ENCODE results near the gene IFITM1.

Gene IFITM1

GRCh38 chr11:335779-336658, 22.2 kb downstream of the IFITM1 start:
- peaks cover 7% of the 10 kb centered on the region for H3K4me1 ChIP-seq (ENCODE audit: control insufficient read depth, low read depth, low read length)
- H3K18ac ChIP-seq (ENCODE audit: low read length): peak overlapping the region; percentile 41
- H4K5ac ChIP-seq (ENCODE audit: low read length): no peak overlapping the region
- H3K4ac ChIP-seq (ENCODE audit: low read depth, low read length): peak overlapping the region; percentile 58
- H3K4me2 ChIP-seq (ENCODE audit: low read length): no peak overlapping the region
- no peaks in the 10 kb centered on the region for H3K27me3 ChIP-seq (ENCODE audit: insufficient read depth, low read length, poor library complexity)
- no peaks in the 10 kb centered on the region for H3K79me1 ChIP-seq (ENCODE audit: low read length)
- peak overlapping the region; percentile 46 for H3K56ac ChIP-seq (ENCODE audit: low read length)
- H2BK15ac ChIP-seq (replicated peaks; ENCODE audit: low read depth): no peak overlapping the region
- peak overlapping the region; percentile 85 for H2BK5ac ChIP-seq (ENCODE audit: low read length)
- H3K4me3 ChIP-seq (ENCODE audit: low read length): no peak overlapping the region
- no peaks in the 10 kb centered on the region for H3K79me2 ChIP-seq (ENCODE audit: control insufficient read depth, insufficient read depth, low read length)
- peak overlapping the region; percentile 69 for H2BK120ac ChIP-seq (ENCODE audit: low read depth, low read length)
- no peak overlapping the region for H3K23ac ChIP-seq (ENCODE audit: low read length)
- no peaks in the 10 kb centered on the region for H3K36me3 ChIP-seq (ENCODE audit: control insufficient read depth, insufficient read depth, low read length)
- no peak overlapping the region for H2AK5ac ChIP-seq (ENCODE audit: low read length)
- WGBS (ENCODE audit: extremely low coverage, insufficient coverage, low lambda C conversion rate): no CpG with 5 or more reads among the region's 15 CpGs
- peak overlapping the region; percentile 6 for H3K9ac ChIP-seq (ENCODE audit: low read length)
- H4K8ac ChIP-seq (ENCODE audit: low read depth, low read length): no peak overlapping the region
- DNase-seq: no peak
- H3K27ac ChIP-seq (ENCODE audit: low read depth, low read length): peak overlapping the region; percentile 45

GRCh38 chr11:336659-337198, 22.9 kb downstream of the IFITM1 start:
- WGBS (ENCODE audit: extremely low coverage, insufficient coverage, low lambda C conversion rate): no CpG with 5 or more reads among the region's 4 CpGs
- Histone ChIP-seq H2BK5ac (ENCODE audit: low read length) (peak overlapping the region; percentile 58), H3K4me2 (ENCODE audit: low read length) (no peak overlapping the region), H4K8ac (ENCODE audit: low read depth, low read length) (no peak overlapping the region), H2BK15ac (replicated peaks; ENCODE audit: low read depth) (no peak overlapping the region), H3K56ac (ENCODE audit: low read length) (peak overlapping the region; percentile 46), H2BK120ac (ENCODE audit: low read depth, low read length) (peak overlapping the region; percentile 17), H3K18ac (ENCODE audit: low read length) (peak overlapping the region; percentile 41), H2AK5ac (ENCODE audit: low read length) (peak overlapping the region; percentile 38), H3K79me2 (ENCODE audit: control insufficient read depth, insufficient read depth, low read length) (no peaks in the 10 kb centered on the region), H3K4ac (ENCODE audit: low read depth, low read length) (no peak overlapping the region), H3K27ac (ENCODE audit: low read depth, low read length) (peak overlapping the region; percentile 7), H3K9ac (ENCODE audit: low read length) (no peak overlapping the region), H3K23ac (ENCODE audit: low read length) (no peak overlapping the region), H3K4me3 (ENCODE audit: low read length) (no peak overlapping the region), H3K79me1 (ENCODE audit: low read length) (no peaks in the 10 kb centered on the region), H3K4me1 (ENCODE audit: control insufficient read depth, low read depth, low read length) (peaks cover 7% of the 10 kb centered on the region), H3K36me3 (ENCODE audit: control insufficient read depth, insufficient read depth, low read length) (no peaks in the 10 kb centered on the region), H3K27me3 (ENCODE audit: insufficient read depth, low read length, poor library complexity) (no peaks in the 10 kb centered on the region), H4K5ac (ENCODE audit: low read length) (no peak overlapping the region)
- no peak for DNase-seq

GRCh38 chr11:337711-338110, 23.9 kb downstream of the IFITM1 start:
- H3K4me1 ChIP-seq (ENCODE audit: control insufficient read depth, low read depth, low read length): peaks cover 7% of the 10 kb centered on the region
- H3K18ac ChIP-seq (ENCODE audit: low read length): peak overlapping the region; percentile 71
- no peak for DNase-seq
- no peak overlapping the region for H3K4me3 ChIP-seq (ENCODE audit: low read length)
- H4K8ac ChIP-seq (ENCODE audit: low read depth, low read length): no peak overlapping the region
- peak overlapping the region; percentile 40 for H3K56ac ChIP-seq (ENCODE audit: low read length)
- no peaks in the 10 kb centered on the region for H3K27me3 ChIP-seq (ENCODE audit: insufficient read depth, low read length, poor library complexity)
- no peak overlapping the region for H3K9ac ChIP-seq (ENCODE audit: low read length)
- no peak overlapping the region for H3K4ac ChIP-seq (ENCODE audit: low read depth, low read length)
- peak overlapping the region; percentile 32 for H2BK120ac ChIP-seq (ENCODE audit: low read depth, low read length)
- H3K27ac ChIP-seq (ENCODE audit: low read depth, low read length): no peak overlapping the region
- H3K36me3 ChIP-seq (ENCODE audit: control insufficient read depth, insufficient read depth, low read length): no peaks in the 10 kb centered on the region
- no CpG with 5 or more reads among the region's 6 CpGs for WGBS (ENCODE audit: extremely low coverage, insufficient coverage, low lambda C conversion rate)
- H2BK15ac ChIP-seq (replicated peaks; ENCODE audit: low read depth): no peak overlapping the region
- no peak overlapping the region for H2AK5ac ChIP-seq (ENCODE audit: low read length)
- no peak overlapping the region for H3K23ac ChIP-seq (ENCODE audit: low read length)
- H2BK5ac ChIP-seq (ENCODE audit: low read length): no peak overlapping the region
- H4K5ac ChIP-seq (ENCODE audit: low read length): no peak overlapping the region
- H3K79me1 ChIP-seq (ENCODE audit: low read length): no peaks in the 10 kb centered on the region
- H3K4me2 ChIP-seq (ENCODE audit: low read length): no peak overlapping the region
- H3K79me2 ChIP-seq (ENCODE audit: control insufficient read depth, insufficient read depth, low read length): no peaks in the 10 kb centered on the region

DNA sequence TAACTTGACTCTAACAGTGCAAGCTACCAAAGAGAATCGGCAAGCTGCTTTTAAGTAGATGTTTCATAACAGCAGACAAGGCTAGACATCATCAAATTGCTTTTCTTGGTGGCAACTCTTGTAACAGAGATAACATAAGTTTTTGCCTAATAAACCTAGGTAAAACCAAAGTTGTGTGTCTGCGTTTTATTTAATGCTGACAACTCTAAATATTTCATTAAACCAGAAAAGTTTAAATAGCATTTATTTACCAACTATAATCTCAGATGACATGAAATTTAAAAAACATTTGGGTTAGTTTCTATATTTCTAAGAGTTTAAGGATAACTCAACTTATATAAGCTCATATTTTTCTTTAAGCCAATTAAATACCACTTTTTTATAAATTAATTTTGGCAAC, 26.1 kb downstream of the IFITM1 start:
- WGBS (ENCODE audit: extremely low coverage, insufficient coverage, low lambda C conversion rate): no CpG with 5 or more reads among the region's 2 CpGs
- Histone ChIP-seq H2AK5ac (ENCODE audit: low read length) (no peak overlapping the region), H4K8ac (ENCODE audit: low read depth, low read length) (no peak overlapping the region), H2BK5ac (ENCODE audit: low read length) (no peak overlapping the region), H3K4ac (ENCODE audit: low read depth, low read length) (no peak overlapping the region), H3K9ac (ENCODE audit: low read length) (no peak overlapping the region), H3K27ac (ENCODE audit: low read depth, low read length) (no peak overlapping the region), H3K4me3 (ENCODE audit: low read length) (no peak overlapping the region), H3K4me1 (ENCODE audit: control insufficient read depth, low read depth, low read length) (peaks cover 2% of the 10 kb centered on the region), H4K5ac (ENCODE audit: low read length) (no peak overlapping the region), H3K36me3 (ENCODE audit: control insufficient read depth, insufficient read depth, low read length) (no peaks in the 10 kb centered on the region), H3K56ac (ENCODE audit: low read length) (no peak overlapping the region), H3K4me2 (ENCODE audit: low read length) (no peak overlapping the region), H3K27me3 (ENCODE audit: insufficient read depth, low read length, poor library complexity) (no peaks in the 10 kb centered on the region), H3K79me1 (ENCODE audit: low read length) (no peaks in the 10 kb centered on the region), H3K18ac (ENCODE audit: low read length) (no peak overlapping the region), H3K23ac (ENCODE audit: low read length) (no peak overlapping the region), H3K79me2 (ENCODE audit: control insufficient read depth, insufficient read depth, low read length) (no peaks in the 10 kb centered on the region), H2BK15ac (replicated peaks; ENCODE audit: low read depth) (no peak overlapping the region), H2BK120ac (ENCODE audit: low read depth, low read length) (no peak overlapping the region)
- no peak for DNase-seq

DNA sequence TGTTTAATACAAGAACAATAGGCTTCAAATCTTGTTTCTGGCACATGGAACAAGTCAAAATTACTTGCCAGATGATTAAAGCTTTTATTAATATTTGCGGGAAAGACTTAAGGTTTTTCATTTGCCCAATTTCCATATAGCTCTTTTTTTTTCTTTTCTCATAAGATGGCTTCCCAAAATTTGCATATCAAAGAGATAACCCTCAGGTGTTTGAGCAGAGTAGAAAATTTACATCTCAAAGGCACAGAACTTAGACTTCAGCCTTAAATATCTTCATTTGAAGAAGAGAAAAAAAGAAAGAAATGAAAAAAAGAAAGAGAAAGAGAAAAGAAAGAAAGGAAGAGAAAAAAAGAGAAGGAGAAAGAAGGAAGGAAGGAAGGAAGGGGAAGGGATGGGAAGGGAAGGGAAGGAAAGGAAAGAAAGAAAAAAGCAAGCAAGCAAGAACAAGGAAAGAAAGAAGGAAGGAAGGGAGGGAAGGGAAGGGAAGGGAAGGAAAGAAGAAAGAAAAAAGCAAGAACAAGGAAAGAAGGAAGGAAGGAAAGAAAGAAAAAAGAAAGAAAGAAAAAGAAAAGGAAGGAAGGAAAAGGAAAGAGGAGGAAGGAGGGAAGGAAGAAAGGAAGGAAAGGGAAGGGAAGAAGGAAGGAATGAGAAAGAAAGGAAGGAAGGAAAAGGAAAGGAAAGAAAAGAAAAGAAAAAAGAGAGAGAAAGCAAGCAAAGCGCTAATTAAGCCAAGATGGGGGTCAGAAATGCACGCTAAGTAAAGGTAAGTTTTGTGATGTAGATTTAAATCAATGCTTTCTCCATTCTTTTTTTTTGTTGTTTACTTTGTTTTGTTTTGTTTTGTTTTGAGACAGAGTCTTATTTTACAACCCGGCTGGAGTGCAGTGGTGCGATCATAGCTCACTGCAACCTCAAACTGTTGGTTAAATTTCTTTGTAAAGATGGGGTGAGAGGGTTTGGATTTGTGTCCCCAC, 27.0 kb downstream of the IFITM1 start:
- WGBS (ENCODE audit: extremely low coverage, insufficient coverage, low lambda C conversion rate): no CpG with 5 or more reads among the region's 5 CpGs
- Histone ChIP-seq H4K8ac (ENCODE audit: low read depth, low read length) (no peak overlapping the region), H3K4me1 (ENCODE audit: control insufficient read depth, low read depth, low read length) (no peaks in the 10 kb centered on the region), H3K36me3 (ENCODE audit: control insufficient read depth, insufficient read depth, low read length) (no peaks in the 10 kb centered on the region), H2BK120ac (ENCODE audit: low read depth, low read length) (no peak overlapping the region), H3K79me1 (ENCODE audit: low read length) (no peaks in the 10 kb centered on the region), H3K18ac (ENCODE audit: low read length) (no peak overlapping the region), H3K4ac (ENCODE audit: low read depth, low read length) (no peak overlapping the region), H3K9ac (ENCODE audit: low read length) (no peak overlapping the region), H2AK5ac (ENCODE audit: low read length) (no peak overlapping the region), H3K23ac (ENCODE audit: low read length) (no peak overlapping the region), H2BK15ac (replicated peaks; ENCODE audit: low read depth) (peak overlapping the region; percentile 9), H3K56ac (ENCODE audit: low read length) (no peak overlapping the region), H3K27ac (ENCODE audit: low read depth, low read length) (no peak overlapping the region), H3K27me3 (ENCODE audit: insufficient read depth, low read length, poor library complexity) (no peaks in the 10 kb centered on the region), H2BK5ac (ENCODE audit: low read length) (no peak overlapping the region), H3K4me2 (ENCODE audit: low read length) (no peak overlapping the region), H3K79me2 (ENCODE audit: control insufficient read depth, insufficient read depth, low read length) (no peaks in the 10 kb centered on the region), H3K4me3 (ENCODE audit: low read length) (no peak overlapping the region), H4K5ac (ENCODE audit: low read length) (no peak overlapping the region)
- peak; percentile 60 for DNase-seq
